ENCODE measurements around the gene RFX3. TPM values are rescaled to one million over a fixed set of nuclear protein-coding genes. Genes with fewer than 3 reads are reported as not detected.
A peak's percentile ranks its signal among the peaks of the same experiment; 100 is the strongest.

Gene RFX3
- total RNA-seq, 3 donors from 2014 or later: 9.2 to 10.1 (median 9.4) TPM

DNA sequence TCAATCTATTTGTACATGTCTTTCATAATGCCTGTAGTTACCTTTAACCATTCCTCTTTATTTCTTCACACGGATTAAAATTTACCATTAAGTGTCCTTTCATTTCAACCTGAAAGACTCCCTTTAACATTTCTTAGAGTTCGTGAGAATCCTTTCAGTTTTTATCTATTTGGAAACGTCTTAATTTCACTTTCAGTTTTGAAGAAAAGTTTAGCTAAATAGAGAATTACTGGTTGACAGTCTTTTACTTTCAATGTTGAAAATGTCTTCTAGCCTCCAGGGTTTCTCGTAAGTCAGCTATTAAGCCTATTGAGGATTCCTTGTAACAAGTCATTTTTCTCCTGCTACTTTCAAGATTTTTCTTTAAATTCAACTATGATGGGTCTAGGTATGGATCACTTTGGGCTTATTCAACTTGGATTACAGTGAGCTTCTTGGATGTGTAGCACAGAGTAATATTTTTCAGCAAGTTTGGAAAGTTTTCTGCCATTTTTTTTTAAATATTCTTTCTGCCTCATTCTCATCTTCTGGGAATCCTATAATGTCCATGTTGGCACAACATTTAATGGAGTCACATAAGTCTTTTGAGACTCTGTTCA is 48.5 kb downstream of the RFX3 start:
- peaks cover 7% of the 10 kb centered on the region for H3K36me3 Mint-ChIP-seq (ENCODE audit: insufficient read depth)
- H3K4me1 Mint-ChIP-seq (ENCODE audit: low read depth): peaks cover 69% of the 10 kb centered on the region
- peak; percentile 71 to 79 for ATAC-seq
- H3K27me3 Mint-ChIP-seq (ENCODE audit: low read depth): no peaks in the 10 kb centered on the region
- peak overlapping the region; percentile 80 for H3K4me3 Mint-ChIP-seq
- peaks cover 7% of the 10 kb centered on the region for H3K9me3 Mint-ChIP-seq
- no peak for DNase-seq

DNA sequence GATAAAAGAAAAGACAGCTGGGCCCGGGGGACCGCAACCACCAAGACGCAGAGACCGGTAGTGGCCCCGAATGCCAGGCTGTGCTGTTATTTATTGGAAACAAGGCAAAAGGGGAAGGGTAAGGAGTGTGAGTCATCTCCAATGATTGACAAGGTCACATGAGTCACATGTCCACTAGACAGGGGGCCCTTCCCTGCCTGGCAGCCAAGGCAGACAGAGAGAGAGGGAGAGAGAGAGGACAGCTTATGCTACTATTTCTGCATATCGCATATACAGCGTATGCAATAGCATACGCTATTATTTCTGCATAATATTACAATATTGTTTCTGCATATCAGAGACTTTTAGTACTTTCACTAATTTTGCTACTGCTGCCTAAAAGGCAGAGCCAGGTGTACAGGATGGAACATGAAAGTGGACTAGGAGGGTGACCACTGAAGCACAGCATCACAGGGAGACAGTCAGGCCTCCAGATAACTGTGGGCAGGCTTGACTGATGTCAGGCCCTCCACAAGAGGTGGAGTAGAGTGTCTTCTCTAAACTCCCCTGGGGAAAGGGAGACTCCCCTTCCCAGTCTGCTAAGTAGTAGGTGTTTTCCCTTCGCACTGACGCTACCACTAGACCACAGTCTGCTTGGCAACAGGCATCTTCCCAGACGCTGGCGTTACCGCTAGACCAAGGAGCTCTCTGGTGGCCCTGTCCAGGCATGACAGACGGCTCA is 50.3 kb downstream of the RFX3 start:
- Mint-ChIP-seq H3K27me3 (ENCODE audit: low read depth) (no peaks in the 10 kb centered on the region), H3K4me1 (ENCODE audit: low read depth) (peaks cover 68% of the 10 kb centered on the region), H3K36me3 (ENCODE audit: insufficient read depth) (peaks cover 7% of the 10 kb centered on the region), H3K9me3 (peaks cover 7% of the 10 kb centered on the region), H3K4me3 (no peak overlapping the region)
- DNase-seq (no peak), ATAC-seq (no peak)

DNA sequence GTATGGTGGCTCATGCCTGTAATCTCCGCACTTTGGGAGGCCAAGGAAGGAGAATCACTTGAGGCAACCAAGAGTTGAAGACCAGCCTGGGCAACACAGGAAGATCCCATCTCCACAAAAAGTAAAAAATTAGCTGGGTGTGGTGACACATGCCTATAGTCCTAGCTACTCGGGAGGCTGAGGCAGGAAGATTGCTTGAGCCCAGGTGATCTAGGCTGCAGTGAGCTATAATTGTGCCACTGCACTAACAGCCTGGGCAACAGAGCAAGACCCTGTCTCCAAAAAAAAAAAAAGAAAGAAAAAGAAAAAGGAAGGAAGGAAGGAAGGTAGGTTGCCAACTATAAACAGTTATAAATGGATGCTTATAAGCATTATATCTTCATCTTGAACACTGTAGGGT is 51.0 kb downstream of the RFX3 start:
- H3K36me3 Mint-ChIP-seq (ENCODE audit: insufficient read depth): peaks cover 9% of the 10 kb centered on the region
- no peak for DNase-seq

DNA sequence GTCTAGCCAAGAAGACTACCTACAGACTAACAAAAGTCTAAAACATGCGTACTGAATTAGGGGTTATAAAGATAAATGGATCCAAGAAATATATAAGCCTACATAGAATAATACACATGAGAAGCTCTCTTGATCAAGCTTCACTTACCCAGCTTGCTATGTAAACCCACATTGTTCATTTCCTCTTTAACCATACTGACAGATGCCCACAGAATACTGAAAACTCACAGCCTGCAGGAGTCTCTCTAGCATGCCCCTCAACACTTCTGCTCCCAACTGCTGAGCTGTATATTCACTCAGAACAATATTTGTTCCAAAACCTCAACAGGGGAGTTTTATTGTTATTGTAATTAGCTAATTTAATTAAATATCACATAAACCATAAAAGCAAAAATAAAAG is 52.4 kb downstream of the RFX3 start:
- peaks cover 48% of the 10 kb centered on the region for H3K4me1 Mint-ChIP-seq (ENCODE audit: low read depth)
- H3K36me3 Mint-ChIP-seq (ENCODE audit: insufficient read depth): peaks cover 7% of the 10 kb centered on the region
- H3K4me3 Mint-ChIP-seq: no peak overlapping the region
- peaks cover 4% of the 10 kb centered on the region for H3K9me3 Mint-ChIP-seq
- DNase-seq (no peak), ATAC-seq (no peak)
- no peaks in the 10 kb centered on the region for H3K27me3 Mint-ChIP-seq (ENCODE audit: low read depth)

More for the DNA sequence above, 51.0 kb downstream of the RFX3 start:
- Mint-ChIP-seq H3K4me3 (no peak overlapping the region), H3K4me1 (ENCODE audit: low read depth) (peaks cover 62% of the 10 kb centered on the region), H3K9me3 (peaks cover 7% of the 10 kb centered on the region), H3K27me3 (ENCODE audit: low read depth) (no peaks in the 10 kb centered on the region)
- no peak for ATAC-seq

DNA sequence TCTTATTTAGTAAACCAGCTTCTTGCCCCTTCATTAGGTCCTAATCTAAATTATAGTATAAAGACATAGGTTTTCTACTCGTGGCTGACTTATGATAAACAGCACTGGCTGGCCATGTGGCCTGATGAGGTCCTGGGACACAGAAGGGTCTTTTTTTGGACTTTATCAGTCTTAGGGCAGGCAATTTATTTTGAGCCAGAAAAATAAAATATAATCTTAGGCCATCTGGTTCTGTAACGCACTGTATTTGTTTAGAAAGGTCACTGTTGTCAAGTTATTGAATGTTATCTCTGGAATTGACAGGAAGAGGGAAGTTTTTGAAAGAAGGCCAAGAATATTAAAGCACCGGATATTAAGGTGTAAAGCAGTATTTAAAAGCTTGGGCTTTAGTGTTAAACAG is 53.9 kb downstream of the RFX3 start:
- no peak for ATAC-seq
- Mint-ChIP-seq H3K4me1 (ENCODE audit: low read depth) (peaks cover 38% of the 10 kb centered on the region), H3K27me3 (ENCODE audit: low read depth) (no peaks in the 10 kb centered on the region), H3K4me3 (no peak overlapping the region), H3K9me3 (no peaks in the 10 kb centered on the region), H3K36me3 (ENCODE audit: insufficient read depth) (peaks cover 7% of the 10 kb centered on the region)
- no peak for DNase-seq

DNA sequence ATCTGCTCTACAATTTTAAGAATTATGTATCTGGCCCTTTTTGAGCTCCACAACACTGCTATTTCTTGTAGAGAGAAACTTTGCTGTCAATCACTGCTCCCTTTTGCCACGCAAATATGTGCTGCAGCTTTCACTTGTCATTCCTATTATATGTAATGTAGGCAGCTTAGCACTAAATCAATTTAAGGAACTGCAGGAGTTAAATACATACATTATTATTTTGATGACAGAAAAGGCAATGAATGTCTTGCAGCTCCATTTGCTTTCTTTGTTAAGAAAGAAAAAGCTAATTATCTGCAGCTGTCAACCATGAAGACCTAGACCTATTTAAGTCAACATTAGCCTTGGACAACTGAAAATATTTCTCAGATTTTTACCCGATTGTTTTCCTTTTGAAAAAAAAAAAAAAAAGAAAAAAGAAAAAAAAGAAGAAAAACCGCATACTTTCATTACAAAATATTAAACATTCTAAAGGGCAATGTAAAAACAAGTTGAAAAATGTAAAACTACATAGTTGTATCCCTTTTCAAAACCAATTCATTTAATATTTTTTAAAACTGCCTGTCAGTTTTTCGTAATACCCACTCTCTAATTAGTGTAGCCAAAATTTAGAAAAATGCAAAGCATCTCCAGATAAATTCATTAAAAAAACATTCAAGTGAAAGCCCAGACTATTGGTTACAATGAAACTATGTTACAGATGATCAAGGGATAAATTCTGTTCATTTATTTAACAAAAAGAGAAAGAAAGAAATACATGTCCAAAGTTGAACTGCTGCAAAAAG is 57.2 kb downstream of the RFX3 start:
- Mint-ChIP-seq H3K27me3 (ENCODE audit: low read depth) (no peaks in the 10 kb centered on the region), H3K4me3 (no peak overlapping the region), H3K9me3 (no peaks in the 10 kb centered on the region), H3K36me3 (ENCODE audit: insufficient read depth) (peaks cover 7% of the 10 kb centered on the region), H3K4me1 (ENCODE audit: low read depth) (peaks cover 15% of the 10 kb centered on the region)
- DNase-seq (no peak), ATAC-seq (no peak)

DNA sequence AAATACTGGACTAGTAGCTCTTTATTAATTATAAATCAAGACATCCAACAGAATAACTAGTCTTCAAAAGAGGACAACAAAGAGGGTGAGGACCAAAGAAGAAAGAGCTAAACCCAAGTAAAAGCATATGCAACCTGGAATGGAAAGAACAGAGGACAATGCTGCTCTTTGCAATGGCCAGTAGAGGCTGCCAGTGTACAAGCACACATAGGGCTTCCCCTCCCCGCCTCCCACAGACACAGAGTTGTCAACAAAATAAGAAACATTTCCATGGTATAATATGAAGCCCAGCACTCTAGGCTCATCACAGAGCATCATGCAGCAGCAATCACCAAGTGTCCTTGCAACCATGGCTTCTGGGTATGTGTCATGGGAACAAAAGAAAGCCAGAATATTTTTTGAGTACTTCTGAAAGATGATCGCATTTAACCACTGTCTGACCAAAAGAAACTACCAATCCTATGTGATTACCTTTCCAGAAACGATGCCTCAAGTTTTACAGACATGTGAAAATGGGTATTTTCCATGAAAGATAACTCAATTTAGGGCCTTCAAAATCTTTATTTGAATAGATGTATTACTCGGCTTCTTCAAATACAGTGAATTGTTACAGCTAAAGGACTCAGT is 58.1 kb downstream of the RFX3 start:
- DNase-seq (peak; percentile 54), ATAC-seq (peak; percentile 96 to 98)
- no peaks in the 10 kb centered on the region for H3K9me3 Mint-ChIP-seq
- no peaks in the 10 kb centered on the region for H3K27me3 Mint-ChIP-seq (ENCODE audit: low read depth)
- no peak overlapping the region for H3K4me3 Mint-ChIP-seq
- H3K4me1 Mint-ChIP-seq (ENCODE audit: low read depth): peaks cover 8% of the 10 kb centered on the region
- peaks cover 7% of the 10 kb centered on the region for H3K36me3 Mint-ChIP-seq (ENCODE audit: insufficient read depth)

DNA sequence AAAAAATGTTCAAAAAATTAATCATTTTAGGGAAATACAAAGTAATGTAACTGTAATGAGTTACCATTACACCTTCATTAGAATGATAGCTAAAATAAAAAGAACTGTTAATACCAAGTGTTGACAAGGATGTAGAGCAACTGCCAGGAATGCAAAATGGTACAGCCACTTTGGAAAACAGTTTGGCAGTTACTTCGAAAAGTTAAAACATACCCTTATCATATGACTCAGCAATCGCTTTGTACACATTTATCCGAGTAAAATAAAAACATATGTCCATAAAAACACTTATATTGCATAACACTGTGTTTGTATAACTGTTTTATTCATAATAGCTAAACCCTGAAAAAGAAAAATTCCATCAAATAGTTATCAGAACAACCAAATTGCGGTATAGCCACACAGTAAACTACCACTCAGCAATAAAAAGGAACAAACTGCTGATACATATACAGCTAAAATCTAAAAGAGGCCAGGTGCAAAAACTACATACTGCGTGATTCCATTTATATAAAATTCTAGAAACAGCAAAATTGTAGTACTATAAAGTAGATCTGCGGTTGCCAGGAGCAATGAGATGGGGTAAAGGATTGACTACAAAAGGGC is 61.7 kb downstream of the RFX3 start:
- ATAC-seq (no peak), DNase-seq (no peak)
- no peaks in the 10 kb centered on the region for H3K27me3 Mint-ChIP-seq (ENCODE audit: low read depth)
- peaks cover 5% of the 10 kb centered on the region for H3K4me1 Mint-ChIP-seq (ENCODE audit: low read depth)
- H3K9me3 Mint-ChIP-seq: no peaks in the 10 kb centered on the region
- H3K36me3 Mint-ChIP-seq (ENCODE audit: insufficient read depth): peaks cover 3% of the 10 kb centered on the region
- H3K4me3 Mint-ChIP-seq: no peak overlapping the region

DNA sequence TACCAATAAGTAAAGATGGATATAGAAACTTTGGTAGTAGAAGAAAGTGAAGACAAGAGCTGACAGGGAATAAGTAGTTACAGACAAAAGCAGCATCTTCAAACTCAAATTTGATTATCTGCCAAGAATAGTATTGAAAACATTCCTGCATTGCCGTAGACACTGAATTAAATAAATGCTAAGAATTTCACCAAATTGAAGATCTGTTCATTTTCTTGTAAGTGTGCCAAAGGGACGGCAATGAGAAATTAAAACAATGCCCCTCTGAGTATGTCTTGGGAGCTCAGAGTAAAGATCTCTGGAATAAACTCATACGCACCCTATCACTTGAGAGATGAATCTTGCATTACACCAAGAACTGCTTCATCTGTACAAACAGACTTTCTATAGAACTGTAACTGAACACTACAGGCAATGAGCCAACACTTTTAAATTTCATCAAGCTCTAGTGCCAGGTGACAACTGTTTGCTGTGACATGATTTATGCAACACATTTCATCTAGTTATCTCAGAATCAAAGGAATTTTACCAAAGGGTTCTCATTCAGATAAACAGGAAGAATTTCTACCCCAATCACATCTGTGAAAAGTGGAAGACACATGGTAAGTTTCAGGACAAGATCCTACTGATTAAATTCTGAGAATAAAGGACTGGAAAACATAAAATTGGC is 66.9 kb downstream of the RFX3 start:
- ATAC-seq (no peak), DNase-seq (no peak)
- Mint-ChIP-seq H3K36me3 (ENCODE audit: insufficient read depth) (peaks cover 2% of the 10 kb centered on the region), H3K27me3 (ENCODE audit: low read depth) (no peaks in the 10 kb centered on the region), H3K9me3 (no peaks in the 10 kb centered on the region), H3K4me1 (ENCODE audit: low read depth) (no peaks in the 10 kb centered on the region), H3K4me3 (no peak overlapping the region)

DNA sequence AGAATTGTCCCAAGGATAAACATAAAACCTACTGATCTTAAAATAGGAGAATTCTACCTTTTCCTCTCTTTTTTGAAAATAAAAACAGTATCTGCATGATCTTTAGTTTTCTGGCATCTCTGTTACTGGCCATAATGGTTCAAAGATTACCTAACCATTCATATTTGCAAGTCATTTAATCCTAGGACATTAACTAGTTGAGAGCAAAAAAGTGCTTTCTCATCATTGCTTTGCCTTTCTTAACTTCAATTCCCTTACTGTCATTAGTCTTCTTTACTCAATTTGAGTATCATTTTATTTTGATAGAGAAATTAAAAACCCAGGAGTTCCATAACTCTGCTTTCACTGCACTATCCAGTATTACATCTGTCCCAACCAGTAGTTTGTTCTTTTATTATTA is 68.6 kb downstream of the RFX3 start:
- no peaks in the 10 kb centered on the region for H3K9me3 Mint-ChIP-seq
- DNase-seq: no peak
- H3K4me3 Mint-ChIP-seq: no peak overlapping the region
- H3K36me3 Mint-ChIP-seq (ENCODE audit: insufficient read depth): peaks cover 2% of the 10 kb centered on the region
- no peaks in the 10 kb centered on the region for H3K4me1 Mint-ChIP-seq (ENCODE audit: low read depth)
- no peak for ATAC-seq
- H3K27me3 Mint-ChIP-seq (ENCODE audit: low read depth): no peaks in the 10 kb centered on the region

DNA sequence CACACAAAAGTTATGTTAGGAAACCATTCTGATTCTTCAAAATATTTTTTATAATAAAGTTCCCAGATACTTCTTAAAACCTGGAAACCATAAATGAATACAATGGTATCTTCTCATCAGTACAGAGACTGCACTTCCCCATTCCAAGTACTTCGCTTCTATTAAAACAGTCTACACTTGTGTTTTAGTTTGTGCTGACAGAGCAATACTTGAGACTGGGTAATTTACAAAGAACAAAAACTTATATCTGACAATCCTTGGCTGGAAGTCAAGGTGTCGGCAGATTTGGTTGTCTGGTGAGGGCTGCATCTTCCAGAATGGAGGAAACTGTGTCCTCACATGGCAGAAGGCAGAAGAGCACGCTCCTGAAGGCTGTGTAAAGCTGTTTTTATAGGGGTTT is 70.1 kb downstream of the RFX3 start:
- ATAC-seq (no peak), DNase-seq (no peak)
- Mint-ChIP-seq H3K36me3 (ENCODE audit: insufficient read depth) (peaks cover 8% of the 10 kb centered on the region), H3K9me3 (no peaks in the 10 kb centered on the region), H3K27me3 (ENCODE audit: low read depth) (no peaks in the 10 kb centered on the region), H3K4me3 (no peak overlapping the region), H3K4me1 (ENCODE audit: low read depth) (no peaks in the 10 kb centered on the region)

DNA sequence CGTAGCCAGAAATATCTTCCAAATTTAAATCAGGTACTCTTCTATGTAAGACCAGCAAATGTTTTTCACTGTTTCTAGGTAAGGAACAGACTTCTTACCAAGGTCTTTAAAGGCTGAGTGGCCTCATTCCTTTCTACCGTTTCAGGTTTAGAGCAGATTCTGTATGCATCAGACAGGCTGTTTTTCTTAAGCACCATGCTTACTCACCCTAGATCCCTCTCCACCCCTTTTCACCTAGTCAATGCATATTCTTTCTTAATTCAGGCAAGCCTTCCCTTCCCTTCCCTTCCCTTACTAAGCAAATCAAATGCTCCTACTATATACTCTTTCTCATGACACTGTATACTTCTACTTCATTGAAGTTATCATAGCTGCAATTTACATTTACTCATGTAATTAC is 70.7 kb downstream of the RFX3 start:
- no peaks in the 10 kb centered on the region for H3K27me3 Mint-ChIP-seq (ENCODE audit: low read depth)
- no peak overlapping the region for H3K4me3 Mint-ChIP-seq
- DNase-seq (no peak), ATAC-seq (no peak)
- no peaks in the 10 kb centered on the region for H3K4me1 Mint-ChIP-seq (ENCODE audit: low read depth)
- H3K9me3 Mint-ChIP-seq: no peaks in the 10 kb centered on the region
- peaks cover 8% of the 10 kb centered on the region for H3K36me3 Mint-ChIP-seq (ENCODE audit: insufficient read depth)

DNA sequence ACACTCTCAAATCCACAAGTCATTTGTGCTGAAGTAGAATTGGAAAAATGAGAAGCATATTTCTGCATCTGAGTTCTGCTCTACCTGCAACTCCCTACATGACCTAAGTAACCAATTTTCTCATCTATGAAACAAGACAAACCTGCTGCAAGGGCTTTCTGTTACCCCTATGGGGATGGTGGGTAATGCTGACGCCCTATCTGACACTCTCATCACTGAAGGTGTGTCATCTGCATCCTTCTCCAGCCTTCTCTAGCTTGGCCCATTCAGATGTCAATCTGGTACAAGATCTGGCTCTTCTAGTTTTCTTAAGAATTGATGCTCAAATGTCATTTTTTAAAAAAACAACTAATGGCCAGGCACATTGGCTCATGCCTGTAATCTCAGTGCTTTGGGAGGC is 73.8 kb downstream of the RFX3 start:
- ATAC-seq (no peak), DNase-seq (no peak)
- Mint-ChIP-seq H3K36me3 (ENCODE audit: insufficient read depth) (peaks cover 8% of the 10 kb centered on the region), H3K9me3 (no peaks in the 10 kb centered on the region), H3K4me1 (ENCODE audit: low read depth) (no peaks in the 10 kb centered on the region), H3K27me3 (ENCODE audit: low read depth) (no peaks in the 10 kb centered on the region), H3K4me3 (no peak overlapping the region)

DNA sequence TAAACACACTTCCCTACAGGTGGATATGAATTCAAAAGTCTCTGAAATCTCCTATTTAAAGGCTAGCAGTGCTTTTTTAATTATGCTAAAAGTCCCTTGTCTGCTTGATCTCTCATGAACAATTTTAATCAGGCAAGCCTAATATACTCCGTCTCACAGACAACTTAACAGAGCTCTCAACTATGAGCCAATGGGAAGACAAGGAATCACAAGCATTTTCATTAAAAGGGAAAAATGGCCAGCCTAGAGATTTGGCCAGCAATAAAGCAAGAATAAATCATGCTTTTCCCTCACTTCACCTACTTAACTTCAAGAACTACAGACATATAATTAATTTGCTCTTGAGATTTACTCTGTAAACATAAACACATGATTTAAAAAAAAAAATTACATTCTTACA is 78.0 kb downstream of the RFX3 start:
- H3K27me3 Mint-ChIP-seq (ENCODE audit: low read depth): no peaks in the 10 kb centered on the region
- peaks cover 19% of the 10 kb centered on the region for H3K36me3 Mint-ChIP-seq (ENCODE audit: insufficient read depth)
- no peaks in the 10 kb centered on the region for H3K4me1 Mint-ChIP-seq (ENCODE audit: low read depth)
- ATAC-seq: no peak
- H3K4me3 Mint-ChIP-seq: no peak overlapping the region
- DNase-seq: no peak
- no peaks in the 10 kb centered on the region for H3K9me3 Mint-ChIP-seq

All from activated T-cell treated with anti-CD3 and anti-CD28 coated beads, Interleukin-2, amount 50 U/mL, for 4 hours (primary cell).